Endothelial cell of umbilical vein (primary cell): ENCODE data around the gene LOXHD1.

Experiments
- CTCF ChIP-seq, 2 donors: IDR thresholded peaks; 1 replicate in 1 of 2; 2 replicates in 1 of 2; pipeline ENCODE4 v1.5.1; 2011; ENCODE audit warnings: low read length in 2 of 2, mild to moderate bottlenecking in 2 of 2, moderate library complexity in 2 of 2, control low read depth in 1 of 2, inconsistent platforms in 1 of 2, low read depth in 1 of 2; ENCODE audit not compliant: insufficient read depth in 1 of 2; ENCODE audit errors: extremely low read depth in 1 of 2
- FOS ChIP-seq: IDR thresholded peaks from 2 replicates; pipeline ENCODE4 v1.6.1; 2011; ENCODE audit warnings: mild to moderate bottlenecking, low read length, moderate library complexity, borderline replicate concordance; ENCODE audit not compliant: insufficient read depth

GRCh38 chr18:46573156-46573555 is 83.9 kb downstream of the LOXHD1 start:
- TF ChIP-seq CTCF (IDR thresholded peaks at IDR 0.05; ENCODE audit: extremely low read depth in 1 of 2, insufficient read depth in 1 of 2, low read depth in 1 of 2, low read length in 2 of 2) (no peak), FOS (no peak)
